Activated T-helper 1 cell treated with anti-CD3 and anti-CD28 coated beads, Interleukin-12 subunit alpha, Interleukin-12 subunit beta, Interleukin-2, Interleukin-4 antibody, amounts not matched to agents 30 ng/mL and 10 ng/mL and 1 ng/mL, durations not matched to agents 14 hours and 24 hours and 36 hours (primary cell): ENCODE data around the gene TMEM213. TPM values are rescaled to one million over a fixed set of nuclear protein-coding genes. Genes with fewer than 3 reads are reported as not detected.
A peak's percentile ranks its signal among the peaks of the same experiment; 100 is the strongest.

Experiments used
- DNase-seq: peaks from one replicate; pipeline ENCODE4 v3.0.0; 2021; ENCODE audit warnings: low spot score
- H3K27ac Mint-ChIP-seq: one replicate; pipeline ENCODE4 v1.8.0; 2021; ENCODE audit warnings: mild to moderate bottlenecking, mixed read lengths
- H3K27me3 Mint-ChIP-seq: one replicate; pipeline ENCODE4 v1.8.0; 2022; ENCODE audit warnings: mild to moderate bottlenecking, moderate library complexity, mixed read lengths; ENCODE audit not compliant: insufficient read depth
- H3K36me3 Mint-ChIP-seq: one replicate; pipeline ENCODE4 v1.8.0; 2021; ENCODE audit warnings: low read depth, mixed read lengths
- H3K4me1 Mint-ChIP-seq: one replicate; pipeline ENCODE4 v1.8.0; 2021; ENCODE audit warnings: low read depth, mixed read lengths
- H3K4me3 Mint-ChIP-seq: one replicate; pipeline ENCODE4 v1.8.0; 2021; ENCODE audit warnings: mild to moderate bottlenecking, moderate library complexity, mixed read lengths
- H3K9me3 Mint-ChIP-seq: one replicate; pipeline ENCODE4 v1.8.0; 2021; ENCODE audit warnings: mixed read lengths
- intact Hi-C: fragments of 100-400 bp; cut with micrococcal nuclease; formaldehyde crosslinking; loops from one replicate; pipeline ENCODE4 v1.15.1; 2024
- total RNA-seq: library from RNA; stranded (reverse); gene quantifications from 2 replicates; pipeline ENCODE4 v1.2.3, GENCODE V29; 2022

TMEM213 gene
- total RNA-seq, 1 donor from 2014 or later, result 0.08 TPM

GRCh38 chr7:138854115-138854645 lies 56.4 kb downstream of the TMEM213 start:
- peaks cover 20% of the 10 kb centered on the region for H3K9me3 Mint-ChIP-seq
- no peak for DNase-seq
- peaks cover 6% of the 10 kb centered on the region for H3K4me1 Mint-ChIP-seq
- H3K4me3 Mint-ChIP-seq, result no peak overlapping the region
- intact Hi-C loops, result no loop called here
- peaks cover 3% of the 10 kb centered on the region for H3K27me3 Mint-ChIP-seq
- no peak overlapping the region for H3K27ac Mint-ChIP-seq
- peaks cover 5% of the 10 kb centered on the region for H3K36me3 Mint-ChIP-seq

GRCh38 chr7:138857728-138858127 lies 59.9 kb downstream of the TMEM213 start:
- DNase-seq, result no peak
- peaks cover 6% of the 10 kb centered on the region for H3K4me1 Mint-ChIP-seq
- peaks cover 4% of the 10 kb centered on the region for H3K27me3 Mint-ChIP-seq
- intact Hi-C loops, result no loop called here
- peaks cover 20% of the 10 kb centered on the region for H3K9me3 Mint-ChIP-seq
- no peak overlapping the region for H3K4me3 Mint-ChIP-seq
- H3K36me3 Mint-ChIP-seq, result peaks cover 3% of the 10 kb centered on the region
- no peak overlapping the region for H3K27ac Mint-ChIP-seq

DNA sequence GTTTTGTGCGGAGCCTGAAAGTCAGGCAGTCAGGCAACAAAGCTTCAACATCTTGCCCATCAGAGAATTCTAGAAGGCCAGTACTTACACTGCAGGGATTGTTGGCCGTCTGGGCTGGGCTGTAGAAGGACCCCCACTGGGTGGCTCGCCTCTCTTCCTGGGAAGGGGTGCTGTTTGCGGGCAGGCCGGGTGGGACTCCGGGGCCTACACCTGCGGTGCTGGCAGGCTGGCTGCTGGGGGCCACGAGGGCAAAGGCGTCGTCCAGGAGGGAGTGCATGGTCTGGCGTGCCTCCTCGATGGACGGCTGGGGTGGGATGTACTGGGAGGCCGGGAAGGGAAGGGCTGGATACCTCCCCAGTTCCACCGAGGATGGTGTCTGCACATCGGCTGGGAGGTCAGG lies 63.3 kb downstream of the TMEM213 start:
- peaks cover 4% of the 10 kb centered on the region for H3K27me3 Mint-ChIP-seq
- H3K27ac Mint-ChIP-seq, result no peak overlapping the region
- H3K36me3 Mint-ChIP-seq, result peaks cover 3% of the 10 kb centered on the region
- H3K4me1 Mint-ChIP-seq, result peaks cover 19% of the 10 kb centered on the region
- H3K9me3 Mint-ChIP-seq, result peaks cover 20% of the 10 kb centered on the region
- intact Hi-C loops, result loop anchor here (10.0 kb wide), 1 partner anchor 956 kb away; no protein-coding TSS in a partner anchor
- DNase-seq, result no peak
- H3K4me3 Mint-ChIP-seq, result no peak overlapping the region

DNA sequence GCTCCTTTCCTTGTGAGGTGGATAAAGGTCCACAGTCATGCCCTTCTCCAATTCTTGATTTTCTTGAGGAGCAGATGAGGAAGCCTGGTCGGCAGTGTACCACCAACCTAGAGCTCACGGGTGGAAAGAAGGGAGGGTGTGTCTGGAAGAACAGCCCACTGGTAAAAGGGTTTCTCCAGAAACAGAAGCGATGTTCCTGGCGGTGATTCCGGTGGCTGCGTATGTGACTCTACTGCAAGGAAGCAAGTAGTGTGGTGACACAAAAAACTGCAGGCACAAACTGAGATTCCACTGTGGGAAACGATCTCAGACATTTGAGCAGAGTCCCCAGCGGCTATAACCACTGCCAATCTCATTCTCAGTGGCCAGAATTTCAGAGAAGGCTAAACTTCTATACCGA lies 66.1 kb downstream of the TMEM213 start:
- H3K4me1 Mint-ChIP-seq, result peaks cover 24% of the 10 kb centered on the region

DNA sequence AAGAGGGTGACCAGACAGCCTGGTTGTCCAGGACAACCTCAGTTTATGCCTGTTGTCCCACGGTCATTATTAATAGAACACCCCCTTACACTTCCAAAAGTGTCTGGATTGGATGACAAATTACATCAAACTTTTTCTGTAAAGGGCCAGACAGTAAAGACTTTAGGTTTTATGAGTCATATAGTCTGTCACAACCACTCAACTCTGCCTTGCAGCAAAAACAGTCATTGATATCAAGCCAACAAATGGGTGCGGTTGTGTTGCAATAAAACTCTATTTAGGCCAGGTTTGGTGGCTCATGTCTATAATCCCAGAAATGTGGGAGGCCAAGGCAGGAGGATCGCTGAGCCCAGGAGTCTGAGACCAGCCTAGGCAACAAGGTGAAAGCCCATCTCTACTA lies 66.9 kb downstream of the TMEM213 start:
- Mint-ChIP-seq H3K4me1 (peaks cover 24% of the 10 kb centered on the region), H3K36me3 (no peaks in the 10 kb centered on the region), H3K27ac (no peak overlapping the region), H3K4me3 (no peak overlapping the region), H3K9me3 (no peaks in the 10 kb centered on the region), H3K27me3 (peaks cover 5% of the 10 kb centered on the region)
- no peak for DNase-seq
- intact Hi-C loops, result loop anchor here (5.0 to 10.0 kb wide), 2 partner anchors 237 to 960 kb away; no protein-coding TSS in a partner anchor

More for the DNA sequence above, 66.1 kb downstream of the TMEM213 start:
- intact Hi-C loops, result loop anchor here (10.0 kb wide), 1 partner anchor 959 kb away; no protein-coding TSS in a partner anchor
- Mint-ChIP-seq H3K27ac (no peak overlapping the region), H3K36me3 (no peaks in the 10 kb centered on the region), H3K9me3 (no peaks in the 10 kb centered on the region), H3K27me3 (peaks cover 2% of the 10 kb centered on the region), H3K4me3 (no peak overlapping the region)
- no peak for DNase-seq

DNA sequence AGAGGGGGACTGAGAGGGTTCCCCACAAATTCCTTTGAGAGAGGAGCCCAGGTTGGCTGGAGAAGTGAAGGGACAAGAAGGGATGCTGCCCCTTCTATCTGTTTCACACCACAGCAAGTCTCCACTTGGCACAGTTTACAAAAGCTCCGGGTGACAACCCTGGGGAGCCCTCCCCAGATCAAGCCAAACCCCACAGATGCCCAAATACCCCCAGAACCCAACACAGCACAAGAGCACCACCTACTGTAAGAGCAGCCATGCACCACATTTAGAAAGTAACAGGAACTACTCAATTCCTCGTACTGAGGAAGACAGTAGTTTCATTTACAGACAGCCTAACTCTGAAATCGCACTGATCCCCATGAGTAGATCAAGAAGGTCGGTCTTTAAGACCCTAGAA lies 68.0 kb downstream of the TMEM213 start:
- Mint-ChIP-seq H3K9me3 (no peaks in the 10 kb centered on the region), H3K27me3 (peaks cover 4% of the 10 kb centered on the region), H3K4me3 (no peak overlapping the region), H3K27ac (no peak overlapping the region), H3K4me1 (peaks cover 24% of the 10 kb centered on the region), H3K36me3 (no peaks in the 10 kb centered on the region)
- DNase-seq, result peak; percentile 49
- intact Hi-C loops, result loop anchor here (1.0 to 10.0 kb wide), 5 partner anchors 128 to 961 kb away; no protein-coding TSS in a partner anchor

GRCh38 chr7:138866353-138866752 lies 68.6 kb downstream of the TMEM213 start:
- no peaks in the 10 kb centered on the region for H3K36me3 Mint-ChIP-seq
- no peak overlapping the region for H3K27ac Mint-ChIP-seq
- no peak overlapping the region for H3K4me3 Mint-ChIP-seq
- DNase-seq, result no peak
- H3K27me3 Mint-ChIP-seq, result peaks cover 4% of the 10 kb centered on the region
- intact Hi-C loops, result loop anchor here (1.0 to 10.0 kb wide), 5 partner anchors 128 to 962 kb away; no protein-coding TSS in a partner anchor
- no peaks in the 10 kb centered on the region for H3K9me3 Mint-ChIP-seq
- H3K4me1 Mint-ChIP-seq, result peaks cover 24% of the 10 kb centered on the region

DNA sequence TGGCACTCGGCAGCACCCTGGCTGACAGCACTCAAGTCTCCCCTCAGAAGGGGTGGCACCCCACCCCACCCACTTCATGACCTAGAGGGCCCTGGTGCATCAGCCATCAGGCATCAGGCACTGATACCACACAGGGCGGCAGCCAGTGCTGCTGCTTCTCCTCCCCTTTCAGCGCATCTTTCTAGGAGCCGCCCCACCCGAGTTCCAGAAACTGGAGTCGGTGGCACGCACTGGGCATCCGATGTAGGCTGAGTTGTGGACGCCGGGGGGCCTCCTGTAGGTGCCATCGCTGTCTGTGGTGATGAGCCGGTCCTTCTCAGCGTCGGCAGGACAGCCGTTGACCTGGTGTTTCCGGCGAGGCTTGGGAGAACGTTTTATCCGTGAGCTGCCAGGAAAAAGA lies 70.0 kb downstream of the TMEM213 start:
- Mint-ChIP-seq H3K9me3 (no peaks in the 10 kb centered on the region), H3K4me3 (no peak overlapping the region), H3K27me3 (peaks cover 4% of the 10 kb centered on the region), H3K4me1 (peaks cover 24% of the 10 kb centered on the region), H3K27ac (no peak overlapping the region), H3K36me3 (no peaks in the 10 kb centered on the region)
- DNase-seq, result no peak
- intact Hi-C loops, result loop anchor here (2.0 to 10.0 kb wide), 3 partner anchors 240 to 963 kb away; no protein-coding TSS in a partner anchor

GRCh38 chr7:138868711-138869110 lies 70.9 kb downstream of the TMEM213 start:
- Mint-ChIP-seq H3K36me3 (no peaks in the 10 kb centered on the region), H3K27me3 (peaks cover 4% of the 10 kb centered on the region), H3K4me1 (peaks cover 24% of the 10 kb centered on the region), H3K27ac (no peak overlapping the region), H3K9me3 (no peaks in the 10 kb centered on the region), H3K4me3 (no peak overlapping the region)
- intact Hi-C loops, result loop anchor here (5.0 to 10.0 kb wide), 2 partner anchors 241 to 964 kb away; no protein-coding TSS in a partner anchor
- DNase-seq, result no peak

DNA sequence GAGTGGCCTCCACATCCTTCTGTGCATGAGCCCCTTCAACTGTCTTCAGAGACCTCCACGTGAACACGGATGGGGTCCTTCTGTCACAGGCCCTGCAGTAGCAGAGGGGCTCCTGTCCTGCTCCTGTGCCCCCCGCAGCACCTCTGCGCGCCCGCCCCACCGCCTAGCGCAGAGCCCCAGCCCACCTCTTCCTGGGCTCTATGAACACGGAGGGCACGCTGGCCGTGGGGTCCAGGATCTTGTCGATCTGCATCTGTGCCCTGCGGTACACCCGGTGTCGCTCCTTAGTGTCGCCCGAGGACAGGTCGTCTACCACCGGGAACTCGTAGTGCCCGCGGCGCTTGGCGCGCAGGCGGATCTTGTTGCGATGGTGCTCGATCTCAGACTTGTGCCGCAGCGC lies 71.6 kb downstream of the TMEM213 start:
- H3K27ac Mint-ChIP-seq, result no peak overlapping the region
- DNase-seq, result no peak

GRCh38 chr7:138871065-138871813 lies 73.4 kb downstream of the TMEM213 start:
- Mint-ChIP-seq H3K4me3 (no peak overlapping the region), H3K9me3 (no peaks in the 10 kb centered on the region), H3K4me1 (peaks cover 18% of the 10 kb centered on the region), H3K36me3 (no peaks in the 10 kb centered on the region), H3K27ac (no peak overlapping the region), H3K27me3 (peaks cover 4% of the 10 kb centered on the region)
- DNase-seq, result no peak
- intact Hi-C loops, result no loop called here

More for the DNA sequence above, 71.6 kb downstream of the TMEM213 start:
- Mint-ChIP-seq H3K36me3 (no peaks in the 10 kb centered on the region), H3K4me3 (no peak overlapping the region), H3K27me3 (peaks cover 4% of the 10 kb centered on the region), H3K4me1 (peaks cover 23% of the 10 kb centered on the region), H3K9me3 (no peaks in the 10 kb centered on the region)
- intact Hi-C loops, result loop anchor here (5.0 to 10.0 kb wide), 2 partner anchors 242 to 965 kb away; no protein-coding TSS in a partner anchor

DNA sequence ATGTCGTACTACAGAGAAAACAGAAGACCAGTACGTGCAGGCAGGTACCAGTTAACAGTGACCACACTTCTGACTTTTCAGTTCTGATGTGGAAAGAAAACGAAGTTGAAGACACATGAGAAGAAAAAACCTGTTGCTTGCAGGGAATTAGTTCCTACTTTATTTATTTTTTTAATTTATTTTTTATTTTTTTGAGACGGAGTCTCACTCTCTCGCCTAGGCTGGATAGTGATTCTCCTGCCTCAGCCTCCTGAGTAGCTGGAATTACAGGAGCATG lies 74.0 kb downstream of the TMEM213 start:
- no peak overlapping the region for H3K27ac Mint-ChIP-seq
- intact Hi-C loops, result no loop called here
- no peaks in the 10 kb centered on the region for H3K9me3 Mint-ChIP-seq
- H3K27me3 Mint-ChIP-seq, result peaks cover 4% of the 10 kb centered on the region
- no peak for DNase-seq
- H3K4me1 Mint-ChIP-seq, result peaks cover 20% of the 10 kb centered on the region
- no peaks in the 10 kb centered on the region for H3K36me3 Mint-ChIP-seq
- no peak overlapping the region for H3K4me3 Mint-ChIP-seq

GRCh38 chr7:138872576-138872975 lies 74.8 kb downstream of the TMEM213 start:
- no peak for DNase-seq
- intact Hi-C loops, result no loop called here
- no peak overlapping the region for H3K27ac Mint-ChIP-seq
- no peak overlapping the region for H3K4me3 Mint-ChIP-seq
- peaks cover 4% of the 10 kb centered on the region for H3K27me3 Mint-ChIP-seq
- no peaks in the 10 kb centered on the region for H3K36me3 Mint-ChIP-seq
- H3K4me1 Mint-ChIP-seq, result peaks cover 24% of the 10 kb centered on the region
- H3K9me3 Mint-ChIP-seq, result no peaks in the 10 kb centered on the region
